Mesendoderm (in vitro differentiated cells): ENCODE results near the gene DUOX2.
A peak's percentile ranks its signal among the peaks of the same experiment; 100 is the strongest.

ENCODE experiments used
- DNase-seq: peaks from one replicate; pipeline ENCODE4 v3.0.0; 2013
- H2AK5ac ChIP-seq: 2 replicates; pipeline ENCODE4 v1.6.1; 2013; ENCODE audit warnings: low read length, inconsistent platforms
- H2BK120ac ChIP-seq: 2 replicates; pipeline ENCODE4 v1.6.1; 2013; ENCODE audit warnings: low read depth, mild to moderate bottlenecking, low read length, moderate library complexity, mixed read lengths
- H2BK15ac ChIP-seq: replicated peaks from 2 replicates; pipeline ENCODE4 v1.6.1; 2013; ENCODE audit warnings: low read depth, mild to moderate bottlenecking, moderate library complexity
- H2BK5ac ChIP-seq: 2 replicates; pipeline ENCODE4 v1.6.1; 2013; ENCODE audit warnings: low read length, inconsistent platforms
- H3K18ac ChIP-seq: 2 replicates; pipeline ENCODE4 v1.6.1; 2013; ENCODE audit warnings: mild to moderate bottlenecking, low read length, mixed read lengths
- H3K23ac ChIP-seq: one replicate; pipeline ENCODE4 v1.6.1; 2013; ENCODE audit warnings: low read length
- H3K27ac ChIP-seq: 2 replicates; pipeline ENCODE4 v1.5.1; 2013; ENCODE audit warnings: low read depth, mild to moderate bottlenecking, inconsistent platforms, low read length, moderate library complexity
- H3K27me3 ChIP-seq: 2 replicates; pipeline ENCODE4 v1.6.1; 2013; ENCODE audit warnings: low read length, control low read depth, mild to moderate bottlenecking, inconsistent platforms; ENCODE audit not compliant: insufficient read depth, poor library complexity
- H3K36me3 ChIP-seq: 2 replicates; pipeline ENCODE4 v1.6.1; 2013; ENCODE audit warnings: low read length, inconsistent platforms; ENCODE audit not compliant: control insufficient read depth, insufficient read depth
- H3K4ac ChIP-seq: one replicate; pipeline ENCODE4 v1.6.1; 2013; ENCODE audit warnings: low read depth, mild to moderate bottlenecking, low read length, moderate library complexity
- H3K4me1 ChIP-seq: 2 replicates; pipeline ENCODE4 v1.6.1; 2013; ENCODE audit warnings: low read depth, low read length, inconsistent platforms; ENCODE audit not compliant: control insufficient read depth
- H3K4me2 ChIP-seq: 2 replicates; pipeline ENCODE4 v1.6.1; 2013; ENCODE audit warnings: low read length
- H3K4me3 ChIP-seq: 2 replicates; pipeline ENCODE4 v1.5.1; 2013; ENCODE audit warnings: mild to moderate bottlenecking, low read length
- H3K56ac ChIP-seq: one replicate; pipeline ENCODE4 v1.6.1; 2013; ENCODE audit warnings: low read length
- H3K79me1 ChIP-seq: 2 replicates; pipeline ENCODE4 v1.6.1; 2013; ENCODE audit warnings: low read length, inconsistent platforms
- H3K79me2 ChIP-seq: 2 replicates; pipeline ENCODE4 v1.6.1; 2013; ENCODE audit warnings: mild to moderate bottlenecking, low read length; ENCODE audit not compliant: control insufficient read depth, insufficient read depth
- H3K9ac ChIP-seq: 2 replicates; pipeline ENCODE4 v1.6.1; 2013; ENCODE audit warnings: low read length, inconsistent platforms
- H4K5ac ChIP-seq: one replicate; pipeline ENCODE4 v1.6.1; 2013; ENCODE audit warnings: low read length
- H4K8ac ChIP-seq: one replicate; pipeline ENCODE4 v1.6.1; 2013; ENCODE audit warnings: low read depth, mild to moderate bottlenecking, control low read depth, low read length, moderate library complexity
- WGBS: extraction: QIAGEN DNeasy Blood & Tissue Kit; methylation state at CpG from one replicate; pipeline ENCODE4 v1.1.7; 2013; ENCODE audit warnings: low lambda C conversion rate, missing lambda C conversion rate; ENCODE audit not compliant: insufficient coverage; ENCODE audit errors: extremely low coverage; 5-methylcytosine and 5-hydroxymethylcytosine counted together

The DUOX2 gene

DNA sequence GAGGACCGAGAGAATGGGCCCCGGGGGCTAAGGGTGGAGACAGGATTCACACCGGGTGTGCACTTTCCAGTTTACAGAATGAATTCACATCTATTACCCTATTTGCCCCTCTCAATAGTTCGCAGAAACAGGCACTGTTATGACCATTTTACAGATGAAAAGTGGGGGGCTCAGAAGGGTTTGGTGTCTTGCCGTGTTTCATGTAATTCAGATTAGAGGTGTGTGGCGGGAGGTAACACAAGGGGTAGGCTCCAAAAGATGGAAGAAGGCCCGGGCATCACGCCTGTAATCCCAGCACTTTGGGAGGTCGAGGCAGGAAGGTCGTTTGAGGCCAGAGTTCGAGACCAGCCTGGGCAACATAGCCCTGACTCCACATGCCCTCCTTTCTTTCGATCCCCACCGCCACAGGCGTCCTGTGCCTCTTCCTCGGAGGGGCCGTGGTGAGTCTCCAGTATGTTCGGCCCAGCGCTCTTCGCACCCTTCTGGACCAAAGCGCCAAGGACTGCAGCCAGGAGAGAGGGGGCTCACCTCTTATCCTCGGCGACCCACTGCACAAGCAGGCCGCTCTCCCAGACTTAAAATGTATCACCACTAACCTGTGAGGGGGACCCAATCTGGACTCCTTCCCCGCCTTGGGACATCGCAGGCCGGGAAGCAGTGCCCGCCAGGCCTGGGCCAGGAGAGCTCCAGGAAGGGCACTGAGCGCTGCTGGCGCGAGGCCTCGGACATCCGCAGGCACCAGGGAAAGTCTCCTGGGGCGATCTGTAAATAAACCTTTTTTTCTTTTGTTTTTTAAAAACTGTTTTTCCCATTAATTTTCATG, 3.5 kb upstream of the DUOX2 start:
- peak overlapping the region; percentile 21 for H3K4me2 ChIP-seq
- no peak overlapping the region for H4K8ac ChIP-seq
- H3K79me2 ChIP-seq = no peaks in the 10 kb centered on the region
- H3K36me3 ChIP-seq = no peaks in the 10 kb centered on the region
- H4K5ac ChIP-seq = no peak overlapping the region
- no peak overlapping the region for H3K4me3 ChIP-seq
- H3K4ac ChIP-seq = no peak overlapping the region
- no peak overlapping the region for H2AK5ac ChIP-seq
- H3K27me3 ChIP-seq = peaks cover 52% of the 10 kb centered on the region
- H3K79me1 ChIP-seq = no peaks in the 10 kb centered on the region
- no peak for DNase-seq
- no peaks in the 10 kb centered on the region for H3K4me1 ChIP-seq
- no peak overlapping the region for H3K9ac ChIP-seq
- no peak overlapping the region for H3K18ac ChIP-seq
- WGBS = no CpG with 5 or more reads among the region's 33 CpGs
- no peak overlapping the region for H2BK120ac ChIP-seq
- H2BK5ac ChIP-seq = no peak overlapping the region
- no peak overlapping the region for H3K27ac ChIP-seq
- no peak overlapping the region for H3K23ac ChIP-seq
- no peak overlapping the region for H2BK15ac ChIP-seq
- H3K56ac ChIP-seq = no peak overlapping the region

DNA sequence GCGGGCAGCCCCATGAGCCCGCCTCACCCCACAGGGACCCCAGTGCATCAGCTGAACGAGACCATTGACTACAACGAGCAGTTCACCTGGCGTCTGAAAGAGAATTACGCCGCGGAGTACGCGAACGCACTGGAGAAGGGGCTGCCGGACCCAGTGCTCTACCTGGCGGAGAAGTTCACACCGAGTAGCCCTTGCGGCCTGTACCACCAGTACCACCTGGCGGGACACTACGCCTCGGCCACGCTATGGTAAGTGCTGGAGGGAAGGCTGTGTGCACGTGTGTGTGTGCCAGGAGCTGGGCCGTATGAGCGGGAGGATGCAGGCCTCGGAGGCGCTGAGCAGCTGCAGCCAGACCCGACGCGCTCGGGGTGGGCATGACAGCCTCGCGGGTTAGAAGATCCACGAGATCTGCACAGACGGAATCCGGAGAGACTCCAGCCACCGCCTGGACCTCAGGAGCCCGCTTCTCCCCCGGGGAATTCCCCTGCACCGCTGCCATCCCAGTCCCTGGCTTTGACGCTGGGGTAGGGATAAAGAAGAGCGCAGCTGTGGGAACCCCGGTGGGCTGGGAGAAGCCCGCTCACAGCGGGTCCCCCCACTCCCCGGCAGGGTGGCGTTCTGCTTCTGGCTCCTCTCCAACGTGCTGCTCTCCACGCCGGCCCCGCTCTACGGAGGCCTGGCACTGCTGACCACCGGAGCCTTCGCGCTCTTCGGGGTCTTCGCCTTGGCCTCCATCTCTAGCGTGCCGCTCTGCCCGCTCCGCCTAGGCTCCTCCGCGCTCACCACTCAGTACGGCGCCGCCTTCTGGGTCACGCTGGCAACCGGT, 2.7 kb upstream of the DUOX2 start:
- H3K56ac ChIP-seq = no peak overlapping the region
- H3K4me3 ChIP-seq = no peak overlapping the region
- H2BK5ac ChIP-seq = no peak overlapping the region
- no peak overlapping the region for H2BK15ac ChIP-seq
- H4K5ac ChIP-seq = no peak overlapping the region
- H3K23ac ChIP-seq = peak overlapping the region; percentile 29
- no peak overlapping the region for H3K27ac ChIP-seq
- no peak overlapping the region for H2BK120ac ChIP-seq
- H4K8ac ChIP-seq = no peak overlapping the region
- H3K18ac ChIP-seq = no peak overlapping the region
- H3K4me1 ChIP-seq = no peaks in the 10 kb centered on the region
- WGBS = no CpG with 5 or more reads among the region's 65 CpGs
- no peak for DNase-seq
- no peak overlapping the region for H2AK5ac ChIP-seq
- H3K9ac ChIP-seq = no peak overlapping the region
- H3K4ac ChIP-seq = no peak overlapping the region
- H3K79me1 ChIP-seq = no peaks in the 10 kb centered on the region
- H3K27me3 ChIP-seq = peaks cover 60% of the 10 kb centered on the region
- H3K79me2 ChIP-seq = no peaks in the 10 kb centered on the region
- no peaks in the 10 kb centered on the region for H3K36me3 ChIP-seq
- no peak overlapping the region for H3K4me2 ChIP-seq

DNA sequence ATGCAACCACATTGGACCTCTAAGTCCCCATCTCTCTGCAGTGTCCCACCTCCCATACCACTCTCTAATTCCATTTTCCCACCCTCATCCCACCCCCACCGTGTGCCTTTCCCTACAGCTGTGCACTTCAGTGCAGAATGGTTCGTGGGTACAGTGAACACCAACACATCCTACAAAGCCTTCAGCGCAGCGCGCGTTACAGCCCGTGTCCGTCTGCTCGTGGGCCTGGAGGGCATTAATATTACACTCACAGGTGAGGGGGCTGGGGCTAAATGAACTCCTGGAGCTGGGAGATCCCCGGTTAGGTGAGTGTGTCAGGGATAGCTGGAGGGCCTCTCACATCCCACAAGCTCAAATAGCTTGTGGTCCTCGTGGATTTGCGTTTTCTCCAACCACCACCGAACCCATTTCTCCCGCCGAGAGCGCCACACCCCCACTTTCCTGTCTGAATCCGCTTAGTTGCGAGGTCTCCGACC, 2.1 kb upstream of the DUOX2 start:
- Histone ChIP-seq H3K4me2 (no peak overlapping the region), H2BK5ac (no peak overlapping the region), H3K27me3 (peaks cover 62% of the 10 kb centered on the region), H3K18ac (no peak overlapping the region), H3K23ac (no peak overlapping the region), H3K4ac (no peak overlapping the region), H3K79me2 (no peaks in the 10 kb centered on the region), H3K36me3 (no peaks in the 10 kb centered on the region), H4K8ac (no peak overlapping the region), H3K56ac (no peak overlapping the region), H3K9ac (no peak overlapping the region), H4K5ac (no peak overlapping the region), H3K4me3 (no peak overlapping the region), H2BK120ac (no peak overlapping the region), H3K4me1 (no peaks in the 10 kb centered on the region), H2BK15ac (no peak overlapping the region), H2AK5ac (no peak overlapping the region), H3K27ac (no peak overlapping the region), H3K79me1 (no peaks in the 10 kb centered on the region)
- WGBS = no CpG with 5 or more reads among the region's 19 CpGs
- DNase-seq = no peak

DNA sequence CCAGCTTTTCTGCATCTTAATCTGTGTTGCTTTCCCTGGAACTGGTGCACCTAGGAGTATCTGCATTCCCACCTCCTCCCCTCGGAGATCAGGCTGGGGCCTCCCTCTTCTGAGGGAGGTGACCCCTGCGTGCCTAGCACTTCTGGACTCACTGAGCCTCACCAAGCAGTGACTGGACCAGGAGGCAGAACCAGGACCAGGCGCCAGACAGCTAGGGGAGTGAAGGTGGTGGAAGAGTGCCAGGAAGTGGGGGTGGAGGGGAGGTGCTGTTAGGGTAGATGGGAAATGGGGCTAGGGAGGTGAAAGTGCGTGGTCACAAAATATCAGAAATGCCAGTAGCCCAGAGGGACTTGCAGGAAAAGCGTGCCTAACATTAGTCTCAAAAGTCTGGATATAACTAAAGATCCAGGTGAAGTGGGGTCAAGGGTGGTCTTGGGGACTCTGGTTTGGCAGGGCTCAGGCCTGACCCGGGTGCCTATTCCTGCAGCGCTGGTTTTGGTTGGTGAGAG, 1.4 kb upstream of the DUOX2 start:
- Histone ChIP-seq H3K56ac (no peak overlapping the region), H3K9ac (no peak overlapping the region), H3K4ac (no peak overlapping the region), H3K4me1 (no peaks in the 10 kb centered on the region), H4K8ac (no peak overlapping the region), H2BK15ac (no peak overlapping the region), H3K27ac (no peak overlapping the region), H3K79me1 (no peaks in the 10 kb centered on the region), H3K18ac (no peak overlapping the region), H2BK120ac (no peak overlapping the region), H3K27me3 (peaks cover 65% of the 10 kb centered on the region), H2AK5ac (no peak overlapping the region), H3K36me3 (no peaks in the 10 kb centered on the region), H3K23ac (no peak overlapping the region), H3K79me2 (no peaks in the 10 kb centered on the region), H3K4me3 (no peak overlapping the region), H2BK5ac (no peak overlapping the region), H4K5ac (no peak overlapping the region), H3K4me2 (no peak overlapping the region)
- no peak for DNase-seq
- WGBS = no CpG with 5 or more reads among the region's 7 CpGs

DNA sequence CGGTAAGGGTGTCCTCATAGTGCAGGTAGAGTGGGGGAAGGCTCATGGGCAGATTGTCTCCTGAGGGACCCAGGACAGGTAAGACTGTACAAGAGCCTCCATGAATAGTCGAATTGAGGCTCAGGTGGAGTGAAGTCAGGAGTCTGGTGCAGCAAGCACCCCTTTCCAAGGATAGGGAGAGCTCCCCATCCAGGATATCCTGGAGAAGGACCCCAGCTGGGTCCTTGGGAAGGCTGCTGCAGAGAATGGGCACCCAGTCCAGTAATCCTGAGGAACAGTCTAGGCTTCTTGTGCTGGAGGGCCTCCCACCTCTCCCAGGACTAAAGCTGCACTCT, 746 bp upstream of the DUOX2 start:
- Histone ChIP-seq H3K4ac (no peak overlapping the region), H3K18ac (no peak overlapping the region), H3K4me1 (no peaks in the 10 kb centered on the region), H3K4me3 (no peak overlapping the region), H4K5ac (no peak overlapping the region), H3K27me3 (peaks cover 71% of the 10 kb centered on the region), H3K23ac (no peak overlapping the region), H2BK15ac (no peak overlapping the region), H3K27ac (no peak overlapping the region), H4K8ac (no peak overlapping the region), H3K9ac (no peak overlapping the region), H3K36me3 (no peaks in the 10 kb centered on the region), H3K79me2 (no peaks in the 10 kb centered on the region), H3K56ac (no peak overlapping the region), H2BK5ac (no peak overlapping the region), H3K4me2 (no peak overlapping the region), H2BK120ac (no peak overlapping the region), H2AK5ac (no peak overlapping the region), H3K79me1 (no peaks in the 10 kb centered on the region)
- DNase-seq = no peak
- no CpG with 5 or more reads among the region's 2 CpGs for WGBS
